Activated T-helper 2 cell treated with anti-CD3 and anti-CD28 coated beads, Interferon-gamma antibody, Interleukin-2, Interleukin-4, amounts not matched to agents 10 μg/mL and 5 μg/mL and 100 μg/mL, durations not matched to agents 14 hours and 24 hours and 36 hours (primary cell): Measurements from ENCODE around the gene KCNH3. TPM values are rescaled to one million over a fixed set of nuclear protein-coding genes. Genes with fewer than 3 reads are reported as not detected.
"Not testable (repeated sequence)": the region's sequence is repeated elsewhere in the genome, so short reads cannot be mapped to it uniquely, and the experiment has no call there.

Experiments used
- DNase-seq: peaks from one replicate; pipeline ENCODE4 v3.0.0; 2021; ENCODE audit warnings: low spot score
- H3K27ac Mint-ChIP-seq: one replicate; pipeline ENCODE4 v1.8.0; 2021; ENCODE audit warnings: mixed read lengths
- H3K27me3 Mint-ChIP-seq: one replicate; pipeline ENCODE4 v1.8.0; 2021; ENCODE audit warnings: low read depth, mixed read lengths
- H3K36me3 Mint-ChIP-seq: one replicate; pipeline ENCODE4 v1.8.0; 2021; ENCODE audit warnings: low read depth, mixed read lengths
- H3K4me1 Mint-ChIP-seq: one replicate; pipeline ENCODE4 v1.8.0; 2021; ENCODE audit warnings: low read depth, mixed read lengths
- H3K4me3 Mint-ChIP-seq: one replicate; pipeline ENCODE4 v1.8.0; 2021; ENCODE audit warnings: low read depth, mild to moderate bottlenecking, moderate library complexity, mixed read lengths
- H3K9me3 Mint-ChIP-seq: one replicate; pipeline ENCODE4 v1.8.0; 2021; ENCODE audit warnings: mixed read lengths
- intact Hi-C: fragments of 100-400 bp; cut with micrococcal nuclease; formaldehyde crosslinking; loops from one replicate; pipeline ENCODE4 v1.15.1; 2023
- total RNA-seq: library from RNA; stranded (reverse); gene quantifications from 2 replicates; pipeline ENCODE4 v1.2.3, GENCODE V29; 2022

KCNH3 gene
- total RNA-seq, 1 donor from 2014 or later: 2.9 TPM

DNA sequence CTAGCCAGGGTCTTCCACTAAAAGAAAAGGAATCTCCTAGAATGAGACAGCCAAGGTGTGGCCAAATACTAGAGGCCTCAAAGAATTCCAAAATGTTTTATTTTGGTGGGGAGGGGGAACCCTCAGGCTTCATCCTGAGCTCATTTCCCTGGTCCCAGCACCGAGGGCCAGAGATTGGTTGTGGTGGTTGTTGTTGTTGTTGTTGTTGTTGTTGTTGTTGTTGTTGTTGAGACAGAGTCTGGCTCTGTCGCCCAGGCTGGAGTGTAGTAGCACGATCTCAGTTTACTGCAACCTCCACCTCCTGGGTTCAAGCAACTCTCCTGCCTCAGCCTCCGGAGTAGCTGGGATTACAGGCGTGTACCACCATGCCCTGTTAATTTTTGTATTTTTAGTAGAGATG lies 4.7 kb upstream of the KCNH3 start:
- peaks cover 27% of the 10 kb centered on the region for H3K27me3 Mint-ChIP-seq
- H3K27ac Mint-ChIP-seq, H3K9me3 Mint-ChIP-seq, H3K4me1 Mint-ChIP-seq, DNase-seq, H3K36me3 Mint-ChIP-seq, intact Hi-C loops, H3K4me3 Mint-ChIP-seq: not testable (repeated sequence)

DNA sequence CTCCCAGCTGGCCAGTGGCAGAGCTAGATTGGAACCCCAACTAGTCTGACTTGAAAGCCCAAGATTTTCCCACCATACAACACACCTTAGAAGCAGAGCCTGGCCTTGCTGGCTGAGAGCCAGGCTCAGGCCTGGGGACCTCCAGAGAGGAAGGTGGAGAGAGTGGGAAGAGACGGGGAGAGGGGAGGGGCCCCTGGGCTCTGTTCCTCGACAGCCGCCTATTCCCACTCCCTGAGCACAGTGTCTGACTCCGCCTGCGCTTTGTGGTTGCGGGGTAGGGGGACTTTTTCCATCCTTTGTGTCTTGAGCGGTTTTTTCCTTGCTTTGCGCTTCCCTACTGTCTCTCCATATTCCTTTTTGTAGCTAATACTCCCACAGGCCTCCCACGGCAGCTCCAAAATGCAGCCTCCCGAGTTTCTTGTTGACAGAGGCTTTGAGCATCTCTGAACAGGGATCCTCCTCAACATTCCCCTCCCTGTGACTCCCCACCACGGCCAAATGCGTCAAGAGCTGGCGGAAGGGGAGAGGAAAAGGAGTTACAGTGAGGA lies 4.0 kb upstream of the KCNH3 start:
- no peak overlapping the region for H3K27ac Mint-ChIP-seq
- no peak for DNase-seq
- peaks cover 31% of the 10 kb centered on the region for H3K27me3 Mint-ChIP-seq
- peaks cover 1% of the 10 kb centered on the region for H3K4me1 Mint-ChIP-seq
- no peaks in the 10 kb centered on the region for H3K36me3 Mint-ChIP-seq
- no peaks in the 10 kb centered on the region for H3K9me3 Mint-ChIP-seq
- no peak overlapping the region for H3K4me3 Mint-ChIP-seq
- intact Hi-C loops: no loop called here

DNA sequence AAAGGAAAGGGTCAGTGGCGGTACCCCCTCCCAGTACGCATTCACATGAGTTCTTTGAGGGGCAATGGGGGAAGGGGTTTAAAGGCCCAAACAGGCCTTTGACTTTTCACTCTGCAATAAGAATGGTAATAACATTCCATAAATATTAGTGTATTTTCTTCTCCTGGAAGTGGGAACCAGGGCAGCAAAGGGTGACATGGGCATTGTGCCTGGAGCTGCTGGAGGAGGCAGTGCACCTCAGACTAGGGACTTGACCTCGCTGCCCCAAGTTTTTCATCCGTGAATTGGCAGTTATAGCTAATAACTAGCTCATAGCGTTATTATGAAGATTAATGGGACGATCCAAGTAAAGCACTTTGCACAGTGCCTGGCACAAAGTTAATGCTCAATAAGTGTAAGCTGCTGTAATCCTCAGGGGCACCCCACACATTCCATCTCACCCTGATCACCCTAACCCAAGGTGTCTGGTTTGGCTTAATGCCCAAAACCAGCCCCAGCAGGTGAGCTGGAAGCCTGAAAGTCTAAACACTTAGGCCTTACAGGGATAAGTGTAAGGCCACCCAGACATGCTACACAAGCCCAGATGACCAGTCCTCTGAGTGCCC lies 2.8 kb upstream of the KCNH3 start:
- no peaks in the 10 kb centered on the region for H3K36me3 Mint-ChIP-seq
- intact Hi-C loops: no loop called here
- peaks cover 44% of the 10 kb centered on the region for H3K27me3 Mint-ChIP-seq
- no peak overlapping the region for H3K4me3 Mint-ChIP-seq
- no peak for DNase-seq
- peaks cover 4% of the 10 kb centered on the region for H3K4me1 Mint-ChIP-seq
- no peak overlapping the region for H3K27ac Mint-ChIP-seq
- no peaks in the 10 kb centered on the region for H3K9me3 Mint-ChIP-seq

DNA sequence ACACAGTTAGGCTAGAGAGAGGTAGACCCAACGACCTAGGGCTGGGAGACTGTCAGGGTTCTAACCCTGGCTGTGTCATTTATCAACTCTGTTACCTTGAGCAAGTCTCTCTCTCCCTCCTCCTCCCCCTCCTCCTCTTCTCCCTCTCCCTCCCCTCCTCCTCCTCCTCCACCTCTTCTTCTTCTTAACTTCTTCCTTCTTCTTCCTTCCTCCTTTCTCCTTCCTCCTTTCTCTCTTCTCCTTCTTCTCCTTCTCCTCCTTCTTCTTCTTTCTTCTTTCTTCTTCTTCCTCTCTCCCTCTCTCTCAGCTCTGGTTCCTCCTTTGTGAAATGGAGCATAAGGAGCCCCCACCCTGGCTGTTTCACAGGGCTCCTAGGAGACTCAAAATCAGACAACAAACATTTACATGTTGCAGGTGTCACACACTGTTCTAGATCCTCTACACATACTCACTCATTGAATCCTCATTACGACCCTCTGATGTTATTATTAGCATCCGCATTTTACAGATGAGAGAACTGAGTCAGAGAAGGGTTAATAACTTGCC lies 2.2 kb upstream of the KCNH3 start:
- H3K9me3 Mint-ChIP-seq: no peaks in the 10 kb centered on the region
- H3K27me3 Mint-ChIP-seq: peaks cover 48% of the 10 kb centered on the region
- no peak overlapping the region for H3K4me3 Mint-ChIP-seq
- H3K36me3 Mint-ChIP-seq: no peaks in the 10 kb centered on the region
- DNase-seq: no peak
- H3K4me1 Mint-ChIP-seq: peaks cover 4% of the 10 kb centered on the region
- intact Hi-C loops: no loop called here
- H3K27ac Mint-ChIP-seq: no peak overlapping the region

- Mint-ChIP-seq H3K27me3 (peaks cover 50% of the 10 kb centered on the region), H3K4me1 (peaks cover 4% of the 10 kb centered on the region), H3K9me3 (no peaks in the 10 kb centered on the region), H3K4me3 (peak overlapping the region; percentile 76), H3K36me3 (no peaks in the 10 kb centered on the region), H3K27ac (no peak overlapping the region)
- intact Hi-C loops: no loop called here
- no peak for DNase-seq
Observed at GRCh38 chr12:49537231-49537751, 1.5 kb upstream of the KCNH3 start.

DNA sequence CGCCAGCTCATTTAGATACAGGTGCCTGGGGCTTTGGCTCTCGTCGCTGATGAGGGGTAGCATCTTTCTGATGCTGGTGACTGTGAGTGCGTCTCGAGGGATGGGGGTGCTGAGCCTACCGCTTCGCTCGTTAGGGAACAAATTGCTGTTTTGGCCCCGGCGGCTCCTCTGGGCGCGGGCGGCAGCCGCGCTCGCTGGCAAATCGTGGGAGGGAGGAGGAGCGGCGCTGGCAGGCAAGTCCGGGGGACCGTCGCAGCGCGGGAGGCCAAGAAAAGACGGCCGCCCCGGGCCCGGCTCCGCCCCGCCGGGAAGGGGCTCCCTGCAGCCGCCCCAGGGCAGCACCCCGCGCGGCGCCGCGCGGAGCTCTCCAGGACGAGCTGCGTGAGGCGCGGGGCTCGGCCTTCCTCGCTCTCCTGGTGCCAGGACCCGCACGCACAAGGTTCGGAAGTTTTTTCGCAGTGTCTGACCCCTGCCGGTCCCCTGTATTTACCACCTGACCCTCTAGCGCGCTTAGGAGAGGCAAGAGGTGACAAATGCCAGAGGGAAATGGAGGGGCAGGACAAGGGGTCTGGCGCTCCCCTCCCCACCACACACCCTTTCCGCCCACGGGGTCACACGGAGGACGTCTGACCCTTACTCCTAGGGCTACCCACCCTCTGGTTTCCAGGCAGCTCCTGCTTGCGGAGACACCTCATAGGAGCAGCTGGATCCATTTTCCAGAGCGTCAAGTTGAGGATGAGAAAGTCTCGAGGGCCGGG lies 899 bp upstream of the KCNH3 start:
- no peak for DNase-seq
- Mint-ChIP-seq H3K4me3 (peak overlapping the region; percentile 76), H3K36me3 (no peaks in the 10 kb centered on the region), H3K9me3 (no peaks in the 10 kb centered on the region), H3K27ac (no peak overlapping the region), H3K4me1 (peaks cover 4% of the 10 kb centered on the region), H3K27me3 (peaks cover 52% of the 10 kb centered on the region)
- intact Hi-C loops: no loop called here

- intact Hi-C loops: loop anchor here (10.0 kb wide), 1 partner anchor 455 kb away; no protein-coding TSS in a partner anchor
- Mint-ChIP-seq H3K27ac (no peak overlapping the region), H3K27me3 (peaks cover 53% of the 10 kb centered on the region), H3K9me3 (no peaks in the 10 kb centered on the region), H3K36me3 (no peaks in the 10 kb centered on the region), H3K4me3 (peak overlapping the region; percentile 54), H3K4me1 (peaks cover 4% of the 10 kb centered on the region)
- no peak for DNase-seq
Observed at GRCh38 chr12:49539406-49540228, 787 bp downstream of the KCNH3 start.

GRCh38 chr12:49540229-49541139 lies 1.7 kb downstream of the KCNH3 start:
- Mint-ChIP-seq H3K4me1 (peaks cover 9% of the 10 kb centered on the region), H3K27me3 (peaks cover 54% of the 10 kb centered on the region), H3K9me3 (no peaks in the 10 kb centered on the region), H3K36me3 (no peaks in the 10 kb centered on the region), H3K27ac (no peak overlapping the region), H3K4me3 (peak overlapping the region; percentile 52)
- no peak for DNase-seq
- intact Hi-C loops: loop anchor here (10.0 kb wide), 1 partner anchor 456 kb away; no protein-coding TSS in a partner anchor

DNA sequence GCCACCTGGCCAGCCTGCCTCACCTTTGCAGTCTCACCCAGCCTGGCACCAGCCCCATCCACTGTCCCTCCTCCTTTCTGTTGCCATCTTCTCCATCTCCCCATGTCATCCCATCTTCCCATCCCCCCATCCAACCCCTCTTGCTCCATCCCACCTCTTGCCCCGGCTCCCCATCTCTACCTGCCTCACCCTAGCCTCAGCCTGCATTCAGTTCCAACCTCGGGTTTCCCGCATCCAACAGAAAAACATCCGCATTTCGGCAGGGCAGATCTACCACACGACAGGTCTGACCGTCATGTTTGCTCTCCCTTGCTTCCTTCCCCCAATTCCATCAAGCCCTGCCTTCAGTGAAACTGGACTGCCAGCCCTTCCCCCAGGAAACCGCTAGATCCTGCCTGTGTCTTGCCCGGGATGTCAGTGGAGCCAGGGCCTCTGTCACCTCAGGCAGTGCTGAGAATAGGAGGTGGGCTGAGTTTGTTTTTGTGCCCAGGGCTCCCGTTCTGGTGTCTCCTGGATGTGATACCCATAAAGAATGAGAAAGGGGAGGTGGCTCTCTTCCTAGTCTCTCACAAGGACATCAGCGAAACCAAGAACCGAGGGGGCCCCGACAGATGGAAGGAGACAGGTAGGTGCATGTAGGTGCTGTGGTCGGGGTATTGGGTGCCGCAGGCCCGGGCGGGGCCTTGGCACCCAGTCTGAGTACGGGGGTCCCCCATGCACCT lies 2.5 kb downstream of the KCNH3 start:
- Mint-ChIP-seq H3K27me3 (peaks cover 48% of the 10 kb centered on the region), H3K4me3 (no peak overlapping the region), H3K36me3 (no peaks in the 10 kb centered on the region), H3K9me3 (no peaks in the 10 kb centered on the region), H3K4me1 (peaks cover 9% of the 10 kb centered on the region), H3K27ac (no peak overlapping the region)
- no peak for DNase-seq
- intact Hi-C loops: loop anchor here (10.0 kb wide), 1 partner anchor 456 kb away; no protein-coding TSS in a partner anchor

GRCh38 chr12:49541911-49542505 lies 3.2 kb downstream of the KCNH3 start:
- Mint-ChIP-seq H3K36me3 (no peaks in the 10 kb centered on the region), H3K4me3 (no peak overlapping the region), H3K9me3 (no peaks in the 10 kb centered on the region), H3K4me1 (peaks cover 7% of the 10 kb centered on the region), H3K27ac (no peak overlapping the region), H3K27me3 (peaks cover 41% of the 10 kb centered on the region)
- DNase-seq: no peak
- intact Hi-C loops: loop anchor here (10.0 kb wide), 1 partner anchor 457 kb away; no protein-coding TSS in a partner anchor
